ENCODE data around the gene TNFRSF14.
A peak's percentile ranks its signal among the peaks of the same experiment; 100 is the strongest.

The TNFRSF14 gene

GRCh38 chr1:2523891-2524609, 32.1 kb upstream of the TNFRSF14 start:
- peak; percentile 48 for DNase-seq

GRCh38 chr1:2525572-2525919, 30.6 kb upstream of the TNFRSF14 start:
- no peak for DNase-seq

- peak; percentile 92 for DNase-seq
These were observed 30.0 kb upstream of the TNFRSF14 start, which contains the start of gene PANK4 for GRCh38 chr1:2525920-2526823. PANK4 (minus strand) TSS chr1:2526596; CDS start chr1:2526587, 9 bp downstream.

GRCh38 chr1:2526824-2527555, 29.2 kb upstream of the TNFRSF14 start:
- peak; percentile 91 for DNase-seq

GRCh38 chr1:2527556-2527860, 28.7 kb upstream of the TNFRSF14 start:
- no peak for DNase-seq

GRCh38 chr1:2528016-2528415, 28.2 kb upstream of the TNFRSF14 start:
- peak; percentile 57 for DNase-seq

- DNase-seq: no peak
These were observed 27.6 kb upstream of the TNFRSF14 start for GRCh38 chr1:2528611-2528965.

GRCh38 chr1:2528966-2529783, 27.0 kb upstream of the TNFRSF14 start:
- DNase-seq: peak; percentile 60

GRCh38 chr1:2529784-2530512, 26.2 kb upstream of the TNFRSF14 start, which contains the start of gene HES5:
HES5 (minus strand) TSS chr1:2530263; CDS start chr1:2530164, 99 bp downstream.
- DNase-seq: peak; percentile 95

GRCh38 chr1:2530513-2531361, 25.4 kb upstream of the TNFRSF14 start:
- peak; percentile 86 for DNase-seq

- peak; percentile 87 for DNase-seq
These were observed 23.5 kb upstream of the TNFRSF14 start for GRCh38 chr1:2532485-2533160.

- no peak for DNase-seq
These were observed 22.8 kb upstream of the TNFRSF14 start for GRCh38 chr1:2533365-2533764.

- DNase-seq: no peak
These were observed 21.9 kb upstream of the TNFRSF14 start for GRCh38 chr1:2534315-2534686.

- DNase-seq: peak; percentile 44
These were observed 21.3 kb upstream of the TNFRSF14 start for GRCh38 chr1:2534687-2535441.

GRCh38 chr1:2535455-2535854, 20.7 kb upstream of the TNFRSF14 start:
- DNase-seq: peak; percentile 81

- peak; percentile 43 for DNase-seq
These were observed 20.2 kb upstream of the TNFRSF14 start for GRCh38 chr1:2535981-2536380.

GRCh38 chr1:2537784-2538115, 18.4 kb upstream of the TNFRSF14 start:
- no peak for DNase-seq

GRCh38 chr1:2538376-2538775, 17.8 kb upstream of the TNFRSF14 start:
- DNase-seq: no peak

GRCh38 chr1:2538872-2539271, 17.3 kb upstream of the TNFRSF14 start:
- DNase-seq: peak; percentile 3

All from retina (tissue), 1 donor.